Neural cell (in vitro differentiated cells): ENCODE data around the gene TMLHE. TPM values are rescaled to one million over a fixed set of nuclear protein-coding genes. Genes with fewer than 3 reads are reported as not detected.

ENCODE experiments used
- H2AFZ ChIP-seq: fragments of 200-600, 300-800 bp; sonication (generic), shearing (Covaris generic); 2 replicates; pipeline ENCODE4 v1.6.0; 2014; ENCODE audit warnings: low read depth, mild to moderate bottlenecking, antibody characterized with exemption, low read length, moderate library complexity
- H3F3A ChIP-seq: fragments of 200-600 bp; shearing (Covaris generic); 2 replicates; pipeline ENCODE4 v1.6.1; 2016; ENCODE audit warnings: mild to moderate bottlenecking, moderate library complexity, mixed read lengths, antibody characterized with exemption, low read length; ENCODE audit not compliant: insufficient read depth, poor library complexity, severe bottlenecking
- H3K27ac ChIP-seq: fragments of 200-600, 300-800 bp; sonication (generic), shearing (Covaris generic); 2 replicates; pipeline ENCODE4 v1.5.1; 2014; ENCODE audit warnings: mild to moderate bottlenecking, low read length, moderate library complexity
- H3K27me3 ChIP-seq: fragments of 300-800, 200-600 bp; sonication (generic), shearing (Covaris generic); 2 replicates; pipeline ENCODE4 v1.6.0; 2014; ENCODE audit warnings: mild to moderate bottlenecking, low read depth, low read length, moderate library complexity; ENCODE audit not compliant: insufficient read depth
- H3K36me3 ChIP-seq: fragments of 300-800, 200-600 bp; sonication (generic), shearing (Covaris generic); 2 replicates; pipeline ENCODE4 v1.5.1; 2014; ENCODE audit warnings: mild to moderate bottlenecking, antibody characterized with exemption, low read length, moderate library complexity; ENCODE audit not compliant: insufficient read depth
- H3K4me2 ChIP-seq: fragments of 300-800, 200-600 bp; sonication (generic), shearing (Covaris generic); 2 replicates; pipeline ENCODE4 v1.6.0; 2014; ENCODE audit warnings: mild to moderate bottlenecking, low read length
- H3K4me3 ChIP-seq: fragments of 300-800, 200-600 bp; sonication (generic), shearing (Covaris generic); 2 replicates; pipeline ENCODE4 v1.5.1; 2014; ENCODE audit warnings: mild to moderate bottlenecking, low read length, moderate library complexity
- H3K79me2 ChIP-seq: fragments of 200-600 bp; shearing (Covaris generic); replicated peaks from 2 replicates; pipeline ENCODE4 v1.6.0; 2014; ENCODE audit warnings: mild to moderate bottlenecking, low read length, moderate library complexity; ENCODE audit not compliant: insufficient read depth
- H3K9ac ChIP-seq: fragments of 300-800, 200-600 bp; sonication (generic), shearing (Covaris generic); 2 replicates; pipeline ENCODE4 v1.6.1; 2016; ENCODE audit warnings: mild to moderate bottlenecking, low read length, mixed read lengths
- H3K9me2 ChIP-seq: fragments of 200-600 bp; shearing (Covaris generic); 2 replicates; pipeline ENCODE4 v1.6.1; 2016; ENCODE audit warnings: mild to moderate bottlenecking, low read length, mixed read lengths; ENCODE audit not compliant: insufficient read depth
- H3K9me3 ChIP-seq: fragments of 200-600, 300-800 bp; sonication (generic), shearing (Covaris generic); 2 replicates; pipeline ENCODE4 v1.6.1; 2016; ENCODE audit warnings: mild to moderate bottlenecking, mixed run types, low read length, moderate library complexity, mixed read lengths
- H4K20me1 ChIP-seq: fragments of 200-600 bp; shearing (Covaris generic); 2 replicates; pipeline ENCODE4 v1.6.1; 2016; ENCODE audit warnings: mild to moderate bottlenecking, mixed run types; ENCODE audit not compliant: insufficient read depth
- CTCF ChIP-seq: fragments of 450-650 bp; IDR thresholded peaks from 2 replicates; pipeline ENCODE4 v1.5.1; 2014; ENCODE audit warnings: antibody characterized with exemption, mild to moderate bottlenecking, moderate library complexity; ENCODE audit not compliant: poor library complexity, severe bottlenecking
- EP300 ChIP-seq: fragments of 450-650 bp; conservative IDR thresholded peaks from 2 replicates; pipeline ENCODE4 v1.6.1; 2014; ENCODE audit warnings: antibody characterized with exemption, mild to moderate bottlenecking, moderate library complexity; ENCODE audit not compliant: poor library complexity, severe bottlenecking
- EZH2 ChIP-seq: fragments of 200-600, 300-800 bp; shearing (Covaris generic), sonication (generic); IDR thresholded peaks from 2 replicates; pipeline ENCODE4 v1.6.1; 2014; ENCODE audit warnings: antibody characterized with exemption, low read length, borderline replicate concordance, mild to moderate bottlenecking; ENCODE audit not compliant: insufficient read depth, poor library complexity, severe bottlenecking
- MXI1 ChIP-seq: fragments of 450-650 bp; conservative IDR thresholded peaks from 2 replicates; pipeline ENCODE4 v1.6.1; 2014; ENCODE audit warnings: antibody characterized with exemption, mild to moderate bottlenecking; ENCODE audit not compliant: poor library complexity, severe bottlenecking
- POLR2AphosphoS5 ChIP-seq: IDR thresholded peaks from 2 replicates; pipeline ENCODE4 v1.6.1; 2012
- RAD21 ChIP-seq: fragments of 450-650 bp; conservative IDR thresholded peaks from 2 replicates; pipeline ENCODE4 v1.6.1; 2014; ENCODE audit warnings: antibody characterized with exemption, mild to moderate bottlenecking, moderate library complexity
- REST ChIP-seq: IDR thresholded peaks from 2 replicates; pipeline ENCODE4 v1.6.1; 2012; ENCODE audit warnings: borderline replicate concordance
- SMC3 ChIP-seq: fragments of 450-650 bp; conservative IDR thresholded peaks from 2 replicates; pipeline ENCODE4 v1.6.1; 2014; ENCODE audit warnings: antibody characterized with exemption, mild to moderate bottlenecking, moderate library complexity; ENCODE audit not compliant: poor library complexity
- TAF1 ChIP-seq: IDR thresholded peaks from 2 replicates; pipeline ENCODE4 v1.6.1; 2012; ENCODE audit warnings: low read depth
- polyA plus RNA-seq: library from polyadenylated mRNA; depleted of rRNA; stranded (reverse); fragments of >200 nt; gene quantifications from 2 replicates; pipeline ENCODE4 v1.2.3, GENCODE V29; 2014
- small RNA-seq, 3 experiments: library from RNA; depleted of rRNA; stranded (forward); fragments of <200 nt; gene quantifications; one replicate each; pipeline ENCODE3, GENCODE V24; 2012

Gene TMLHE
- polyA plus RNA-seq, 1 donor from 2014 or later, result 3.8 TPM

GRCh38 chrX:155441097-155441496 is 171.7 kb downstream of the TMLHE start:
- H3K4me3 ChIP-seq, result no peak overlapping the region
- H3K9me3 ChIP-seq, result no peaks in the 10 kb centered on the region
- H3K9ac ChIP-seq, result no peak overlapping the region
- H3K4me2 ChIP-seq, result no peak overlapping the region
- no peak for TF ChIP-seq EZH2
- TF ChIP-seq EP300, result no peak
- no peak for TF ChIP-seq REST
- no peak for TF ChIP-seq TAF1
- no peak for TF ChIP-seq POLR2AphosphoS5
- TF ChIP-seq SMC3, result no peak
- no peak for TF ChIP-seq MXI1
- no peak for TF ChIP-seq CTCF
- no peak for TF ChIP-seq RAD21
- no peaks in the 10 kb centered on the region for H3K36me3 ChIP-seq
- no peaks in the 10 kb centered on the region for H3K79me2 ChIP-seq
- H3F3A ChIP-seq, result no peaks in the 10 kb centered on the region
- no peaks in the 10 kb centered on the region for H3K9me2 ChIP-seq
- H3K27me3 ChIP-seq, result no peaks in the 10 kb centered on the region
- no peak overlapping the region for H2AFZ ChIP-seq
- no peaks in the 10 kb centered on the region for H4K20me1 ChIP-seq
- no peak overlapping the region for H3K27ac ChIP-seq

Small RNA genes lying within 50 kb of the gene (small RNA-seq; reads per million reads assigned to genes)
- gene MIR1184-3, result 0 reads per million in 3 experiments

Other genes starting within 250 kb of the TMLHE start
- gene F8A2, start 230.9 kb downstream of the TMLHE start, polyA plus RNA-seq, result not detected in 2 replicates
- gene F8A3, start 154.3 kb downstream of the TMLHE start, polyA plus RNA-seq, result not detected in 2 replicates
- gene SPRY3, start 366 bp downstream of the TMLHE start, polyA plus RNA-seq, result 2.0 and 2.1 TPM in 2 replicates